C4-2B (cell line): ENCODE measurements around the gene SCAPER.
A peak's percentile ranks its signal among the peaks of the same experiment; 100 is the strongest.

Source experiments
- H3K27ac ChIP-seq: fragments of 450-650 bp; 2 replicates; pipeline ENCODE4 v1.5.1; 2017
- CTCF ChIP-seq: fragments of 450-650 bp; conservative IDR thresholded peaks from 2 replicates; pipeline ENCODE4 v1.5.1; 2017; ENCODE audit warnings: mild to moderate bottlenecking
- ZFX ChIP-seq: fragments of 450-650 bp; IDR thresholded peaks from 2 replicates; pipeline ENCODE4 v1.6.1; 2017

SCAPER gene

GRCh38 chr15:76905013-76905839 lies at the start of gene SCAPER:
TSS of gene SCAPER (minus strand) at chr15:76905340. CDS start at chr15:76883817, 21,523 bp downstream.
- TF ChIP-seq ZFX (peak; percentile 48; the same call in 1 of the 2 replicates), CTCF (no peak)
- H3K27ac ChIP-seq, result peak within 1 kb of the TSS; percentile 82

- no peak overlapping the region for H3K27ac ChIP-seq
- no peak for TF ChIP-seq ZFX
- no peak for TF ChIP-seq CTCF
Observed at GRCh38 chr15:76954744-76955143, 49.6 kb upstream of the SCAPER start.

GRCh38 chr15:76953913-76954312 lies 48.8 kb upstream of the SCAPER start:
- TF ChIP-seq CTCF (no peak), ZFX (no peak)

GRCh38 chr15:76951220-76951619 lies 46.1 kb upstream of the SCAPER start:
- no peak overlapping the region for H3K27ac ChIP-seq
- TF ChIP-seq ZFX, result no peak
- TF ChIP-seq CTCF, result no peak

More at GRCh38 chr15:76953913-76954312, 48.8 kb upstream of the SCAPER start:
- H3K27ac ChIP-seq, result no peak overlapping the region

- no peak overlapping the region for H3K27ac ChIP-seq
- TF ChIP-seq CTCF (no peak), ZFX (no peak)
Observed at GRCh38 chr15:76947454-76947853, 42.3 kb upstream of the SCAPER start.

- TF ChIP-seq CTCF, result no peak
- no peak for TF ChIP-seq ZFX
- no peak overlapping the region for H3K27ac ChIP-seq
Observed at GRCh38 chr15:76945494-76946093, 40.5 kb upstream of the SCAPER start.

- TF ChIP-seq ZFX, result no peak
- no peak for TF ChIP-seq CTCF
- H3K27ac ChIP-seq, result no peak overlapping the region
Observed at GRCh38 chr15:76942331-76942730, 37.2 kb upstream of the SCAPER start.
